Naive thymus-derived CD4-positive, alpha-beta T cell (primary cell): ENCODE results near the gene FHL1. TPM values are rescaled to one million over a fixed set of nuclear protein-coding genes. Genes with fewer than 3 reads are reported as not detected.

Source experiments
- ATAC-seq: fragments of 150-1000 bp; cut with Tn5 transposase; 2 replicates; pipeline ENCODE4 v1.10.0; 2021; ENCODE audit warnings: mild to moderate bottlenecking, moderate library complexity
- CTCF ChIA-PET: fragments of 350-600 bp; sonication (Branson Sonifier 250); formaldehyde crosslinking; loops from one replicate; lab custom pipeline; 2021; ENCODE audit warnings: antibody characterized with exemption; lab: Charles Lee
- POLR2A ChIA-PET: fragments of 350-600 bp; sonication (Branson Sonifier 250); formaldehyde crosslinking; loops from one replicate; lab custom pipeline; 2021; ENCODE audit warnings: antibody characterized with exemption, inconsistent platforms; lab: Charles Lee
- DNase-seq, 9 donors: peaks; one replicate each; pipeline versions ENCODE4 v3.0.0 to v3.0.0-alpha.2; 2020 to 2022; ENCODE audit warnings: mixed read lengths in 1 of 9
- H3K27ac ChIP-seq: one replicate; pipeline ENCODE4 v1.7.0; 2013; ENCODE audit warnings: mild to moderate bottlenecking, low read depth, low read length, moderate library complexity
- H3K27me3 ChIP-seq, 2 donors: one replicate each; pipeline ENCODE4 v1.7.0; 2013; ENCODE audit warnings: low read length in 2 of 2, mild to moderate bottlenecking in 2 of 2, moderate library complexity in 2 of 2; ENCODE audit not compliant: control insufficient read depth in 2 of 2, insufficient read depth in 2 of 2
- H3K36me3 ChIP-seq, 3 experiments: 1 replicate in 2 of 3; 2 replicates in 1 of 3; pipeline ENCODE4 v1.7.0; 2013; ENCODE audit warnings: low read length in 3 of 3, mild to moderate bottlenecking in 3 of 3, moderate library complexity in 1 of 3; ENCODE audit not compliant: insufficient read depth in 3 of 3, control insufficient read depth in 2 of 3
- H3K4me1 ChIP-seq, 2 donors: one replicate each; pipeline ENCODE4 v1.7.0; 2013; ENCODE audit warnings: low read length in 2 of 2, mild to moderate bottlenecking in 2 of 2, moderate library complexity in 1 of 2; ENCODE audit not compliant: control insufficient read depth in 2 of 2, insufficient read depth in 2 of 2
- H3K4me3 ChIP-seq: 2 replicates; pipeline ENCODE4 v1.7.0; 2013; ENCODE audit warnings: mild to moderate bottlenecking, low read length
- H3K9me3 ChIP-seq, 3 experiments: 1 replicate in 2 of 3; 2 replicates in 1 of 3; pipeline ENCODE4 v1.7.0; 2013; ENCODE audit warnings: low read length in 3 of 3; ENCODE audit not compliant: control insufficient read depth in 2 of 3
- H3K27ac Mint-ChIP-seq, 9 donors: one replicate each; pipeline ENCODE4 v1.8.0; 2020 to 2022; ENCODE audit warnings: mixed read lengths in 9 of 9, mild to moderate bottlenecking in 8 of 9, moderate library complexity in 5 of 9, inconsistent platforms in 2 of 9
- H3K27me3 Mint-ChIP-seq, 5 donors: one replicate each; pipeline ENCODE4 v1.8.0; 2021 to 2022; ENCODE audit warnings: mixed read lengths in 5 of 5, mild to moderate bottlenecking in 1 of 5
- H3K36me3 Mint-ChIP-seq, 5 donors: one replicate each; pipeline ENCODE4 v1.8.0; 2020 to 2022; ENCODE audit warnings: mixed read lengths in 5 of 5, mild to moderate bottlenecking in 3 of 5, inconsistent platforms in 1 of 5
- H3K4me1 Mint-ChIP-seq, 7 donors: one replicate each; pipeline ENCODE4 v1.8.0; 2020 to 2022; ENCODE audit warnings: mixed read lengths in 7 of 7, mild to moderate bottlenecking in 3 of 7, inconsistent platforms in 1 of 7
- H3K4me3 Mint-ChIP-seq, 10 donors: one replicate each; pipeline ENCODE4 v1.8.0; 2020 to 2022; ENCODE audit warnings: mild to moderate bottlenecking in 10 of 10, mixed read lengths in 10 of 10, moderate library complexity in 6 of 10, inconsistent platforms in 2 of 10
- H3K9me3 Mint-ChIP-seq, 11 donors: one replicate each; pipeline ENCODE4 v1.8.0; 2020 to 2022; ENCODE audit warnings: mixed read lengths in 11 of 11, mild to moderate bottlenecking in 4 of 11, inconsistent platforms in 1 of 11, moderate library complexity in 1 of 11
- intact Hi-C, 2 donors: fragments of 100-400 bp; cut with micrococcal nuclease; formaldehyde crosslinking; loops; one replicate each; pipeline ENCODE4 v1.15.1; 2023
- polyA plus RNA-seq, 2 donors: library from polyadenylated mRNA; unstranded; fragments of 300-500 nt; fragmentation: Illumina TruSeq; gene quantifications; one replicate each; pipeline ENCODE4 v1.2.3, GENCODE V29; 2021
- total RNA-seq, 6 experiments: library from RNA in 5 of 6; stranded (reverse) in 5 of 6; gene quantifications; 1 replicate in 5 of 6; 2 replicates in 1 of 6; pipeline ENCODE4 v1.2.3 and lab custom pipeline; 2021 to 2026

The FHL1 gene
- total and polyA plus RNA-seq, 7 experiments from 2014 or later, result 14.9 to 40.0 (median 25.3) TPM

DNA sequence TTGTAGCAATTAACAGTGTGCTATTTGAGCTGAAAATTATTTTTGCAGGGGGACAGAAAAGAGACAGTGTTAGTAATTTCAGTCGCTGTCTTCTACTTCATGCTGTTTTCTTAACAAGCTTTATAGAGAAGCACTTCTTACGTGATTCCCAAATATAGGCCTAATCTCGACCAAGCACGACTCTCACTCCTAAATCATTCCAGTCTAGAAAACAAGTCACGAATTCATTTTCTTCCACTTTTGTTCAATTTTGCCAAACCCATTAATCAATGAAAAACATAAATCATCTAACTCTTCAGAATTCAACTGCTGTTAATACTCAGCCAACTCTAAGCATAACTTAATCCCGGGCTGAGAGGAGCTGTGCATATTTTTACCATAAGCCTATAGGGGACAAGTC lies 21.0 kb upstream of the FHL1 start:
- no peak overlapping the region for H3K27ac Mint-ChIP-seq
- DNase-seq (no peak), ATAC-seq (no peak)
- intact Hi-C loops, result no loop called here
- no peaks in the 10 kb centered on the region for H3K36me3 ChIP-seq
- ChIA-PET CTCF (no interaction called here), POLR2A (interaction anchor here (0.7 kb wide), 1 partner anchor 69 kb away, joined by 4 read pairs; no protein-coding TSS in a partner anchor)
- peaks cover 0 to 3% (median 0%) of the 10 kb centered on the region in 5 donors for H3K36me3 Mint-ChIP-seq
- H3K4me3 ChIP-seq, result no peak overlapping the region
- no peaks in the 10 kb centered on the region for H3K4me1 ChIP-seq
- H3K9me3 ChIP-seq, result no peaks in the 10 kb centered on the region
- H3K27me3 Mint-ChIP-seq, result no peaks in the 10 kb centered on the region
- no peak overlapping the region for H3K27ac ChIP-seq
- H3K4me1 Mint-ChIP-seq, result peaks cover 0 to 10% (median 0%) of the 10 kb centered on the region in 7 donors
- no peaks in the 10 kb centered on the region for H3K27me3 ChIP-seq
- H3K4me3 Mint-ChIP-seq, result no peak overlapping the region
- peaks cover 0 to 4% (median 0%) of the 10 kb centered on the region in 11 donors for H3K9me3 Mint-ChIP-seq

DNA sequence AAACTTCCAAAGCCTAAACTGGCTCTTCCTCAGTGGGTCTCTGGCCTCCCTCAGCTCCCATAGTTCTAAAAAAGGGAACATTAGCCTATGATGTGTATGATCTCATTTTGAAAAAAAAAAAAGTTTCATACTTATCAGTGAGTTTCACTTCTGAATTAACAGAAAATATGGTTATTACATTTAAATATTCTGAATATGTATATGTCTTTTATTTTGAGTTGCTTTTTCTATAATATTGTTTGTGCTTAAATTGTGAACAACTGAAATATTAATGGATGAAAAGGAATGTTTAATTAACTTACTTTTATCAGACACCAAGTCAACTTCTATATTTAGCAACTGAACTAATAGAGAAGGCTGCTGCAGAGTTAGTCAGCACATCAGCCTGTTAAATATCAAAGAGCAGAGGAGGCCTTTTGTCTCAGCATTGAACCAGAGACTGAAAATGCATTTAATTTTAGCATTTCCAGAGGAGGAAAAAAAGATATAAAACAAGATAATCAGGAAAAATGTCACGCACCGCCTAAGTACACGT lies 20.4 kb upstream of the FHL1 start:
- H3K9me3 Mint-ChIP-seq, result peaks cover 0 to 5% (median 0%) of the 10 kb centered on the region in 11 donors
- POLR2A ChIA-PET, result interaction anchor here (0.7 to 0.9 kb wide), 2 partner anchors 12 to 69 kb away, joined by 4 read pairs; no protein-coding TSS in a partner anchor
- CTCF ChIA-PET, result no interaction called here

DNA sequence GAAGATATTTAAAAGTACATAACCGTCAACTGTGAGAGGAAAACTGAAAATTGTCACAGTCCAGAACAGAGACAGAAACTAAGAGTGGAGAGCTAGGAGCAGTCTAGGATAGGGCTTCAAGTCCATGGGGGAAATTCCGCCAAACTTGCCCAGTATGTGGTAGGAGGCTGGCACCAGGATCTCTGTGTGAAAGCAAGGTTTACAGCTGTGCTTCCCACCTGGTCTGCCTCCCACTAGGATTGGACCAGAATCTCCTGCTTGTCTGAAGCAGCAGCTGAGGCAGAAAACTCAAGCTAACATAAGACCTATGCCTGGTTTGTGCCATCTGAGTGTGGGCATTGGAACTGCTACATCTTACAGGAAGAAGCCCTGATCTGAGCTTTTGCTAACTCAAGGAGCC lies 18.6 kb upstream of the FHL1 start:
- Mint-ChIP-seq H3K9me3 (peaks cover 0 to 5% (median 0%) of the 10 kb centered on the region in 11 donors), H3K4me3 (no peak overlapping the region), H3K27me3 (no peaks in the 10 kb centered on the region), H3K36me3 (peaks cover 0 to 3% (median 0%) of the 10 kb centered on the region in 5 donors), H3K27ac (no peak overlapping the region), H3K4me1 (peaks cover 0 to 11% (median 0%) of the 10 kb centered on the region in 7 donors)
- no peak for DNase-seq
- H3K36me3 ChIP-seq, result no peaks in the 10 kb centered on the region
- H3K4me1 ChIP-seq, result no peaks in the 10 kb centered on the region
- no peak overlapping the region for H3K4me3 ChIP-seq
- intact Hi-C loops, result no loop called here
- POLR2A ChIA-PET, result no interaction called here
- CTCF ChIA-PET, result interaction anchor here (1.1 kb wide), 1 partner anchor 35 kb away, joined by 3 read pairs; no protein-coding TSS in a partner anchor
- no peaks in the 10 kb centered on the region for H3K9me3 ChIP-seq
- ATAC-seq, result no peak
- no peak overlapping the region for H3K27ac ChIP-seq
- H3K27me3 ChIP-seq, result no peaks in the 10 kb centered on the region

More for the DNA sequence above, 20.4 kb upstream of the FHL1 start:
- Histone ChIP-seq H3K4me1 (no peaks in the 10 kb centered on the region), H3K36me3 (no peaks in the 10 kb centered on the region), H3K4me3 (no peak overlapping the region), H3K27me3 (no peaks in the 10 kb centered on the region), H3K27ac (no peak overlapping the region), H3K9me3 (no peaks in the 10 kb centered on the region)
- H3K27me3 Mint-ChIP-seq, result no peaks in the 10 kb centered on the region
- DNase-seq, result no peak
- intact Hi-C loops, result no loop called here
- peaks cover 0 to 3% (median 0%) of the 10 kb centered on the region in 5 donors for H3K36me3 Mint-ChIP-seq
- H3K4me3 Mint-ChIP-seq, result no peak overlapping the region
- no peak overlapping the region for H3K27ac Mint-ChIP-seq
- peaks cover 0 to 11% (median 0%) of the 10 kb centered on the region in 7 donors for H3K4me1 Mint-ChIP-seq
- no peak for ATAC-seq

DNA sequence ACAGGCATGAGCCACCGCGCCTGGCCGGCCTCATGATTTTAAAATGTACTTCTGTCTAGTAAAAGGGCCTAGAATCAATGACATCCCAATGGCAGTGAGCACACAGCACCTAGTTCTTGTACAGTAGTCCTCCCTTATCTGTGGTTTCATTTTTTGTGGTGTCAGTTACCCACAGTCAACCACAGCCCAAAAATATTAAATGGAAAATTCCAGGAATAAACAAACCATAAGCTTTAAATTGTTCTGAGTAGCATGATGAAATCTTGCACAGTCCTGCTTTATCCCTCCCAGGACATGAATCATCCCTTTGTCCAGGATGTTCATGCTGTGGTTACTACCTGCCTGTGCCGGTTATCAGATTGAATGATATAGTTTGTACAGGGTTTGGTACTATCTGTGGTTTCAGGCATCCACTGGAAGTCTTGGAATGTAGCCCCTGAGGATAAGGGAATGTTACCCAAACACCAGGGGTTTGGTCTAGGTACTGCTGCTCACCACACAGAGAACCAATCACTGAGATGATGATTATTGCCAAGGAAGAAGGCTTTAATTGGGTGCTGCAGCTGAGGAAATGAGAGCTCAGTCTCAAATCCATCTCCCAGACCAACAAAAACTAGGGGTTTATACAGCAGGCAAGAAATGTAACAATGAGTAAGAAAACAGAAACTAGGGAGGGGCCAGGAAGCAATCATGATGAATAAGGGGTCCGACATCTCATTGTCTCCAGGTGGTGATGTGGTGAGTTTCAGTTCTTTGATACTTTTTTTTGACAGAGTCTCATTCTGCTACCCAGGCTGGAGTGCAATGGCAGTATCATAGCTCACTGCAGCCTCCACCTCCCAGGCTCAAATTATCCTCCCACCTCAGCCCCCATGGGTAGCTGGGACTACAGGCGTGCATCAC lies 16.2 kb upstream of the FHL1 start:
- no peaks in the 10 kb centered on the region for H3K9me3 ChIP-seq
- DNase-seq, result no peak
- ChIA-PET POLR2A (no interaction called here), CTCF (no interaction called here)
- no peaks in the 10 kb centered on the region for H3K36me3 ChIP-seq
- no peaks in the 10 kb centered on the region for H3K27me3 ChIP-seq
- Mint-ChIP-seq H3K36me3 (peaks cover 0 to 3% (median 0%) of the 10 kb centered on the region in 5 donors), H3K27ac (peak overlapping the region in 1 of 9 donors; percentile 53), H3K4me3 (no peak overlapping the region), H3K27me3 (no peaks in the 10 kb centered on the region), H3K9me3 (peaks cover 0 to 5% (median 0%) of the 10 kb centered on the region in 11 donors), H3K4me1 (peaks cover 0 to 11% (median 0%) of the 10 kb centered on the region in 7 donors)
- intact Hi-C loops, result no loop called here
- no peak overlapping the region for H3K27ac ChIP-seq
- ATAC-seq, result no peak
- no peak overlapping the region for H3K4me3 ChIP-seq
- no peaks in the 10 kb centered on the region for H3K4me1 ChIP-seq

DNA sequence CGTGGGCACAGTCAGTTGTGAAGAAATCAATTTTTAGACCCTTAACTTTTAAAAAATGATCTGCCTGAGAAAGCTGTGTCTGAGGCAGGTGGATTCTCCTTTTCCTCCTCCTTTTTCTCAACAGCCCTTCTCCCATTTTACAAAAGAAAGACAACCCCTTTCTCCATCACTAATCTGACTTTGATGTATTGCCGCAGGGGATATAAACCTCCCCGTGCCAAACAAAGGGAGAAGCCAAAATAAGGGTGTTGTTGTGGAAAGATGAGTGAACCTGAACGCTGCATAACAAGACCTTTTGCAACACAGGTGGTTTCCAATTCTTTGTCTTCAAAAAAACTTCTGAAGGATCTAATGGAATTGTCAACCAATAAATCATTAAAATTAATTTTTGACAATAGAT lies 8.4 kb upstream of the FHL1 start:
- no peak overlapping the region for H3K4me3 ChIP-seq
- H3K36me3 ChIP-seq, result no peaks in the 10 kb centered on the region
- DNase-seq (no peak), ATAC-seq (no peak)
- Mint-ChIP-seq H3K4me3 (no peak overlapping the region), H3K9me3 (peaks cover 0 to 1% (median 0%) of the 10 kb centered on the region in 11 donors), H3K36me3 (peaks cover 0 to 2% (median 0%) of the 10 kb centered on the region in 5 donors), H3K4me1 (peaks cover 2 to 13% (median 10%) of the 10 kb centered on the region in 7 donors), H3K27ac (no peak overlapping the region), H3K27me3 (no peaks in the 10 kb centered on the region)
- H3K27me3 ChIP-seq, result no peaks in the 10 kb centered on the region
- no peaks in the 10 kb centered on the region for H3K4me1 ChIP-seq
- intact Hi-C loops, result no loop called here
- ChIA-PET POLR2A (no interaction called here), CTCF (interaction anchor here (0.6 kb wide), 2 partner anchors 12 to 90 kb away, joined by 3 to 4 read pairs; no protein-coding TSS in a partner anchor)
- H3K27ac ChIP-seq, result no peak overlapping the region
- H3K9me3 ChIP-seq, result no peaks in the 10 kb centered on the region

DNA sequence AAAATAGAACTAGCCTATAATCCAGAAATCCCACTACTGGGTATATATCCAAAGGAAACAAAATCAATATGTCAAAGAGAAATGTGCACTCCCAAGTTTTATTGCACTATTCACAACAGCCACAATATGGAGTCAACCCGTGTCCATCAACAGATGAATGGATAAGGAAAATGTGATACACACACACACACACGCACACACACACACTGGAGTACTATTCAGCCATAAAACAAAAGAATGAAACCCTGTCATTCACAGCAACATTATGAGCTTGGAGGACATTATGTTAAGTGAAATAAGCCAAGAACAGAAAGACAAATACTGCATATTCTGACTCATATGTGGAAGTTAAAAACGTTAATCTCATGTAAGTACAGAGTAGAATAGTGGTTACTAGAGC lies 5.8 kb upstream of the FHL1 start:
- ChIA-PET POLR2A (no interaction called here), CTCF (no interaction called here)
- H3K9me3 Mint-ChIP-seq, result no peaks in the 10 kb centered on the region
- Histone ChIP-seq H3K27ac (no peak overlapping the region), H3K9me3 (no peaks in the 10 kb centered on the region), H3K36me3 (no peaks in the 10 kb centered on the region), H3K27me3 (no peaks in the 10 kb centered on the region), H3K4me3 (no peak overlapping the region), H3K4me1 (peaks cover 0 to 14% of the 10 kb centered on the region in 2 donors)
- intact Hi-C loops, result loop anchor here (10.0 kb wide), 3 partner anchors 63 to 617 kb away; partner anchors contain the start of genes HTATSF1 (in 1 of the 2) and INTS6L (in 1 of the 2)
- ATAC-seq, result no peak
- no peak overlapping the region for H3K4me3 Mint-ChIP-seq
- peaks cover 0 to 9% (median 0%) of the 10 kb centered on the region in 5 donors for H3K27me3 Mint-ChIP-seq
- peaks cover 12 to 37% (median 32%) of the 10 kb centered on the region in 7 donors for H3K4me1 Mint-ChIP-seq
- peaks cover 0 to 3% (median 0%) of the 10 kb centered on the region in 5 donors for H3K36me3 Mint-ChIP-seq
- DNase-seq, result no peak
- H3K27ac Mint-ChIP-seq, result peak overlapping the region in 2 of 9 donors; percentile 39 to 69
